Mononuclear cell (primary cell): ENCODE results near the gene CNNM2. TPM values are rescaled to one million over a fixed set of nuclear protein-coding genes. Genes with fewer than 3 reads are reported as not detected.
"Not testable (repeated sequence)": the region's sequence is repeated elsewhere in the genome, so short reads cannot be mapped to it uniquely, and the experiment has no call there.

Experiments used
- H3K27me3 ChIP-seq: 2 replicates; pipeline ENCODE4 v1.6.0; 2011; ENCODE audit warnings: low read length, control low read depth; ENCODE audit not compliant: insufficient read depth
- H3K4me1 ChIP-seq: 2 replicates; pipeline ENCODE4 v1.5.1; 2011; ENCODE audit warnings: mild to moderate bottlenecking, low read length, control low read depth; ENCODE audit not compliant: insufficient read depth
- H3K4me3 ChIP-seq: 2 replicates; pipeline ENCODE4 v1.5.1; 2011; ENCODE audit warnings: mild to moderate bottlenecking, low read length, moderate library complexity
- H3K9me3 ChIP-seq: 2 replicates; pipeline ENCODE4 v1.5.1; 2011; ENCODE audit warnings: low read depth, mild to moderate bottlenecking, control low read depth, low read length
- total RNA-seq: library from RNA; depleted of rRNA; stranded (reverse); fragments of >200 nt; gene quantifications from one replicate; pipeline ENCODE4 v1.2.3, GENCODE V29; 2012

The CNNM2 gene
- total RNA-seq, 1 donor: 7.3 TPM

- Histone ChIP-seq H3K9me3 (no peaks in the 10 kb centered on the region), H3K4me3 (no peak overlapping the region), H3K4me1 (peaks cover 3% of the 10 kb centered on the region), H3K27me3 (no peaks in the 10 kb centered on the region)
Measured at GRCh38 chr10:103124420-103125096, 206.5 kb downstream of the CNNM2 start.

DNA sequence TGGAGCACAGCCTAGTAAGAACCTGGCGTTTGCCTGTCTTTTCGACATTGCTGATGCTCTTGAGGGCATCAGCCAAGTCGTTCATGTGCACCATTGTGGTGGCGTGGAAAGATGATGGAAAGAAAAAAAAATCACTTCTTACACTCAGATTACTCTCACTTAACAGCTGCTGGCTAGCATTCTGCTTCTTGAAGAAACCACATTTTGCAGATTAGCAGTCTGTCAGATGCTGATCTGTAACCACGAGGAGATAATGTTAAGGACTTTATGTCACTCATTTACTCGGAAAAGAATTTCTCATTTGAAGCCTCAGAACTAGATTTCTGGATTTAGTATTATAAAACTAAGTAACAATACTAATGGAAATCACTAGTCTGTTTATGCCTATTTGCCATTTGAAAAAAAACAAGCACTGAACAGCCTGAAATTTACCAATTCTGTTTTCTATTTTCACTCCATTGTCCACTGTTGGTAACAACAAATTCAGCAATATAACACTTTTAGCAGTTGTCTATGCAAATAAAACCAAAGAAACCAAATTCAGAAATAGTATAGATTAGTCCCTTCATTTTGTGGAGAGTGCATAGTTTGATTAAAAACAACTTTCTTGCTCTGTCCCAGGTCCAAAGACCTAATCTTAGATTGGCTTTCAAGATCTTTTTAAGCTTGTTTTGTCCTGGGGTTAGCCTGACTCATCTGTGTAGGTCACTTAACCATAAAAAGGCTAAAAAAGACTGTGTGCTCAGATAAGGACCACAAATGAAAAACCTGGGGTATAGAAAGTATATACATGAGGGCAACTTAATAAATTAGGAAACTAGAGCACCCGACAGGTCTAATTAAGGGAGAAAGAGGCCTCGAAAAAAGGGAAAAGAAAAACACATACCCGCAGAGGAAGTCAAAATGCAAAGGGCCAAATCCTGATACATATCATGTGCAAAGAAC, 207.5 kb downstream of the CNNM2 start:
- Histone ChIP-seq H3K4me3 (no peak overlapping the region), H3K9me3 (no peaks in the 10 kb centered on the region), H3K4me1 (peaks cover 3% of the 10 kb centered on the region), H3K27me3 (no peaks in the 10 kb centered on the region)

DNA sequence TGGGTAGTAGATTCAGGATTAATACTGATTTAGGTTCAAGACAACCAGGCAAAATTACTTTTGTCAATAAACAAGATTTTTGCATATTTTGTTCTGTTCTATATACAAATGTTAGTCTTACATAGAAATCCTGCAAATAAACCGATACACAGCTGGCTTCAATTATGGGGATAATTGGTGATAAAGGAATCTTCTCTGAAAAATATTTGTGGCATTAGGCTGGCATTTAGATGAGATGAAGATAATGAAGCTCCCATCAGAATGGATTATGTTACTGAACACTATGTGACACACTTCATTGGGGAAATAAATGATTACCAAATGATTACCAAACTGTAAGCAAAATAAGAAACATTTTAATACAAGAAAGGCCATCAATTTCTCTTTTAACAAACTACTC, 209.1 kb downstream of the CNNM2 start:
- H3K9me3 ChIP-seq: no peaks in the 10 kb centered on the region
- no peak overlapping the region for H3K4me3 ChIP-seq
- H3K27me3 ChIP-seq: no peaks in the 10 kb centered on the region
- peaks cover 3% of the 10 kb centered on the region for H3K4me1 ChIP-seq

- not testable (repeated sequence) for H3K4me3 ChIP-seq, H3K9me3 ChIP-seq, H3K4me1 ChIP-seq, H3K27me3 ChIP-seq
Measured at GRCh38 chr10:103130180-103130579, 212.1 kb downstream of the CNNM2 start.

- Histone ChIP-seq H3K4me3 (no peak overlapping the region), H3K27me3 (no peaks in the 10 kb centered on the region), H3K4me1 (no peaks in the 10 kb centered on the region), H3K9me3 (no peaks in the 10 kb centered on the region)
Measured at GRCh38 chr10:103130910-103131309, 212.8 kb downstream of the CNNM2 start.

- not testable (repeated sequence) for H3K9me3 ChIP-seq, H3K4me3 ChIP-seq, H3K4me1 ChIP-seq, H3K27me3 ChIP-seq
Measured at GRCh38 chr10:103135168-103135567, 217.1 kb downstream of the CNNM2 start.

DNA sequence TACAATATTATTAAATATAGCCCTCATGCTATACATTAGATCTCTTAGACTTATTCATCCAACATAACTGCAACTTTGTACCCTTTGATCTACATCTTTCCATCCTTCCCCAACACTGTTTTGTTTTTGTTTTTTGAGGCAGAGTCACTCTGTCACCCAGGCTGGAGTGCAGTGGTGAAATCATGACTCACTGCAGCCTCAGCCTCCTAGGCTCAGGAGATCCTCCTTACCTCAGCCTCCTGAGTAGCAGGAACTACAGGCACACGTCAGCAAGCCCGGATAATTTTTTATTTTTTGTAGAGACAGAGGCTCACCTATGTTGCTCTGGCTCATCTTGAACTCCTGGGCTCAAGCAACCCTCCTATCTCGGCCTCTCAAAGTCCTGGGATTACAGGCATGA, 221.7 kb downstream of the CNNM2 start:
- H3K4me3 ChIP-seq: no peak overlapping the region
- no peaks in the 10 kb centered on the region for H3K27me3 ChIP-seq
- no peaks in the 10 kb centered on the region for H3K4me1 ChIP-seq
- H3K9me3 ChIP-seq: no peaks in the 10 kb centered on the region

Other genes with a start within 250 kb of the CNNM2 start
- gene ARL3, start 203.9 kb upstream of the CNNM2 start, total RNA-seq: 0.84 TPM
- gene SFXN2, start 203.7 kb upstream of the CNNM2 start, total RNA-seq: 2.2 TPM
- 6.7 TPM for gene WBP1L, start 174.3 kb upstream of the CNNM2 start, total RNA-seq
- not detected for gene CYP17A1, start 80.9 kb upstream of the CNNM2 start, total RNA-seq
- gene BORCS7, start 64.0 kb upstream of the CNNM2 start, total RNA-seq: 46.8 TPM
- gene AS3MT, start 48.8 kb upstream of the CNNM2 start, total RNA-seq: 1.7 TPM